HCT116 (cell line): ENCODE measurements around the gene PDE6G. TPM values are rescaled to one million over a fixed set of nuclear protein-coding genes. Genes with fewer than 3 reads are reported as not detected.

Experiments
- ATAC-seq: fragments of 200-7000 bp; cut with Tn5 transposase; 2 replicates; pipeline ENCODE4 v1.9.1; 2020; ENCODE audit warnings: mild to moderate bottlenecking, moderate library complexity
- BruUV-seq: library from RNA; stranded (reverse); fragments of 400-500 nt; replicated peaks from 2 replicates; lab custom pipeline; 2021; lab: Mats Ljungman, UMichigan
- CTCF ChIA-PET: fragments of 300-600 bp; sonication (Branson Sonifier 250); formaldehyde crosslinking; loops from one replicate; lab custom pipeline; 2021; ENCODE audit warnings: antibody characterized with exemption; lab: Charles Lee
- POLR2A ChIA-PET: fragments of 300-600, 350-600 bp; sonication (Branson Sonifier 250); formaldehyde crosslinking; loops from one replicate; lab custom pipeline; 2021; ENCODE audit warnings: antibody characterized with exemption; lab: Charles Lee
- RAD21 ChIA-PET, 2 experiments: fragments of 300-600 bp; sonication (Branson Sonifier 250); formaldehyde crosslinking; loops; one replicate each; lab custom pipeline; 2023; ENCODE audit warnings: low total read pairs in 2 of 2; ENCODE audit not compliant: uncharacterized antibody in 2 of 2, unreplicated experiment in 2 of 2, low non-redundant PET in 1 of 2; lab: Charles Lee
- DNase-seq: peaks from one replicate; pipeline ENCODE4 v3.0.0-alpha.2; 2010; ENCODE audit warnings: low read depth, low spot score
- H2AFZ ChIP-seq: fragments of 200-600 bp; shearing (Covaris generic), sonication (generic); 2 replicates; pipeline ENCODE4 v1.6.1; 2017; ENCODE audit warnings: low read depth, mixed run types, mixed read lengths, antibody characterized with exemption, low read length; ENCODE audit not compliant: poor library complexity, severe bottlenecking
- H3K27ac ChIP-seq: 2 replicates; pipeline ENCODE4 v1.5.1; 2012; ENCODE audit warnings: low read depth, low read length
- H3K27me3 ChIP-seq: fragments of 200-600 bp; sonication (generic); 2 replicates; pipeline ENCODE4 v1.6.1; 2016; ENCODE audit warnings: mixed run types, low read length, mixed read lengths; ENCODE audit not compliant: insufficient read depth
- H3K36me3 ChIP-seq, 2 experiments: fragments of 200-500 bp in 1 of 2; fragments of 200-600 bp in 1 of 2; sonication (Bioruptor generic) in 1 of 2; sonication (generic) in 1 of 2; 2 replicates each; pipeline versions ENCODE4 v1.5.1 to v1.6.1; 2014 to 2016; ENCODE audit warnings: low read length in 2 of 2, inconsistent platforms in 1 of 2, mixed read lengths in 1 of 2, mixed run types in 1 of 2; ENCODE audit not compliant: insufficient read depth in 2 of 2, control insufficient read depth in 1 of 2
- H3K4me1 ChIP-seq, 2 experiments: fragments of 200-600 bp in 1 of 2; sonication (generic) in 1 of 2; 2 replicates each; pipeline versions ENCODE4 v1.5.1 to v1.6.1; 2012 to 2017; ENCODE audit warnings: low read length in 2 of 2, inconsistent platforms in 1 of 2, mild to moderate bottlenecking in 1 of 2, mixed read lengths in 1 of 2, mixed run types in 1 of 2, moderate library complexity in 1 of 2; ENCODE audit not compliant: insufficient read depth in 2 of 2, control insufficient read depth in 1 of 2
- H3K4me2 ChIP-seq: fragments of 200-600 bp; sonication (generic); 2 replicates; pipeline ENCODE4 v1.6.1; 2017; ENCODE audit warnings: mixed run types, low read length, mixed read lengths
- H3K4me3 ChIP-seq, 2 experiments: fragments of 200-600 bp in 1 of 2; sonication (generic) in 1 of 2; replicated peaks in 1 of 2; 2 replicates each; pipeline ENCODE4 v1.5.1; 2011 to 2016; ENCODE audit warnings: low read length in 2 of 2, control low read depth in 1 of 2, low read depth in 1 of 2, mild to moderate bottlenecking in 1 of 2, mixed read lengths in 1 of 2, mixed run types in 1 of 2
- H3K79me2 ChIP-seq: fragments of 200-600 bp; sonication (generic); 2 replicates; pipeline ENCODE4 v1.6.1; 2017; ENCODE audit warnings: mild to moderate bottlenecking, mixed run types, low read length, moderate library complexity, mixed read lengths; ENCODE audit not compliant: insufficient read depth
- H3K9ac ChIP-seq: fragments of 200-600 bp; sonication (generic); 2 replicates; pipeline ENCODE4 v1.6.1; 2016; ENCODE audit warnings: low read length, mixed read lengths
- H3K9me2 ChIP-seq: fragments of 200-600 bp; sonication (generic), shearing (Covaris generic); 2 replicates; pipeline ENCODE4 v1.6.1; 2017; ENCODE audit warnings: mixed run types, mild to moderate bottlenecking, moderate library complexity; ENCODE audit not compliant: insufficient read depth
- H3K9me3 ChIP-seq, 2 experiments: fragments of 200-500 bp in 1 of 2; fragments of 200-600 bp in 1 of 2; sonication (Bioruptor generic) in 1 of 2; sonication (generic) in 1 of 2; 2 replicates each; pipeline ENCODE4 v1.6.1; 2014 to 2017; ENCODE audit warnings: low read length in 2 of 2, mixed read lengths in 2 of 2, inconsistent platforms in 1 of 2, low read depth in 1 of 2, mild to moderate bottlenecking in 1 of 2, mixed run types in 1 of 2, moderate library complexity in 1 of 2; ENCODE audit not compliant: control insufficient read depth in 1 of 2, insufficient read depth in 1 of 2
- H4K20me1 ChIP-seq: fragments of 200-600 bp; sonication (generic), shearing (Covaris generic); 2 replicates; pipeline ENCODE4 v1.6.1; 2017; ENCODE audit warnings: mixed run types, mild to moderate bottlenecking, moderate library complexity; ENCODE audit not compliant: insufficient read depth
- ATF3 ChIP-seq: IDR thresholded peaks from 2 replicates; pipeline ENCODE4 v1.6.1; 2012
- CEBPB ChIP-seq: IDR thresholded peaks from 2 replicates; pipeline ENCODE4 v1.6.1; 2012; ENCODE audit warnings: low read depth
- CTCF ChIP-seq, 3 experiments: fragments of 200-600 bp in 1 of 3; sonication (generic) in 1 of 3; IDR thresholded peaks in 2 of 3; conservative IDR thresholded peaks in 1 of 3; 2 replicates each; pipeline ENCODE4 v1.5.1; 2012 to 2017; ENCODE audit warnings: low read depth in 2 of 3, low read length in 2 of 3, antibody characterized with exemption in 1 of 3, borderline replicate concordance in 1 of 3, control low read depth in 1 of 3, mild to moderate bottlenecking in 1 of 3, mixed read lengths in 1 of 3, mixed run types in 1 of 3, moderate library complexity in 1 of 3; ENCODE audit not compliant: insufficient read depth in 1 of 3
- EGR1 ChIP-seq: IDR thresholded peaks from 2 replicates; pipeline ENCODE4 v1.6.1; 2012; ENCODE audit warnings: low read depth
- EZH2phosphoT487 ChIP-seq: fragments of 200-600 bp; IDR thresholded peaks from 2 replicates; pipeline ENCODE4 v1.6.1; 2018; ENCODE audit warnings: antibody characterized with exemption, borderline replicate concordance
- FOSL1 ChIP-seq: IDR thresholded peaks from 2 replicates; pipeline ENCODE4 v1.6.1; 2012; ENCODE audit warnings: low read depth
- MAX ChIP-seq: IDR thresholded peaks from 2 replicates; pipeline ENCODE4 v1.6.1; 2012
- POLR2AphosphoS5 ChIP-seq: IDR thresholded peaks from 2 replicates; pipeline ENCODE4 v1.6.1; 2011; ENCODE audit warnings: mild to moderate bottlenecking, low read depth, low read length, moderate library complexity
- REST ChIP-seq: IDR thresholded peaks from 2 replicates; pipeline ENCODE4 v1.6.1; 2012; ENCODE audit warnings: low read depth
- SIN3A ChIP-seq: IDR thresholded peaks from 2 replicates; pipeline ENCODE4 v1.6.1; 2012; ENCODE audit warnings: low read depth
- SP1 ChIP-seq: IDR thresholded peaks from 2 replicates; pipeline ENCODE4 v1.6.1; 2012; ENCODE audit warnings: low read depth
- SRF ChIP-seq: IDR thresholded peaks from 2 replicates; pipeline ENCODE4 v1.6.1; 2012; ENCODE audit warnings: low read depth
- ZBTB33 ChIP-seq: IDR thresholded peaks from 2 replicates; pipeline ENCODE4 v1.6.1; 2011; ENCODE audit warnings: mild to moderate bottlenecking, low read length, moderate library complexity; ENCODE audit not compliant: insufficient replicate concordance; ENCODE audit errors: extremely low read depth
- ZFX ChIP-seq: fragments of 450-650 bp; IDR thresholded peaks from 2 replicates; pipeline ENCODE4 v1.6.1; 2017
- ZNF274 ChIP-seq: fragments of 200-500 bp; sonication (Bioruptor generic); IDR thresholded peaks from 2 replicates; pipeline ENCODE4 v1.6.1; 2014; ENCODE audit warnings: mild to moderate bottlenecking, low read depth, low read length, inconsistent platforms
- intact Hi-C: fragments of 100-400 bp; cut with micrococcal nuclease; formaldehyde crosslinking; loops from 2 replicates; pipeline ENCODE4 v1.10.0; 2022
- total RNA-seq: library from RNA; stranded (reverse); gene quantifications from one replicate; pipeline ENCODE4 v1.2.1, GENCODE V29; 2021; ENCODE audit not compliant: unreplicated experiment

PDE6G gene
- total RNA-seq, 1 experiment from 2014 or later, result not detected

GRCh38 chr17:81686614-81687013 is 30.3 kb upstream of the PDE6G start:
- Histone ChIP-seq H4K20me1 (peaks cover 6% of the 10 kb centered on the region; the same call in 1 of the 2 replicates), H3K79me2 (peaks cover 88% of the 10 kb centered on the region), H3K4me2 (no peak overlapping the region), H2AFZ (no peak overlapping the region), H3K27me3 (no peaks in the 10 kb centered on the region), H3K4me3 (no peak overlapping the region), H3K9me2 (no peaks in the 10 kb centered on the region), H3K36me3 (peaks cover 26 to 65% of the 10 kb centered on the region in 2 experiments), H3K4me1 (peaks cover 18 to 23% of the 10 kb centered on the region in 2 experiments), H3K27ac (peak overlapping the region; percentile 0; the same call in 1 of the 2 replicates), H3K9ac (no peak overlapping the region), H3K9me3 (no peaks in the 10 kb centered on the region)
- POLR2A ChIA-PET, result no interaction called here
- intact Hi-C loops, result no loop called here
- TF ChIP-seq MAX (no peak), ZBTB33 (no peak), POLR2AphosphoS5 (no peak), ZNF274 (no peak), REST (no peak), EGR1 (no peak), ATF3 (no peak), SRF (no peak), EZH2phosphoT487 (no peak), SP1 (no peak), ZFX (no peak), CEBPB (no peak), CTCF (IDR thresholded peaks at IDR 0.05 in 2 of 3, conservative IDR thresholded peaks at IDR 0.05 in 1 of 3; ENCODE audit: borderline replicate concordance in 1 of 3, insufficient read depth in 1 of 3, low read depth in 2 of 3, low read length in 2 of 3) (no peak), SIN3A (no peak), FOSL1 (no peak)
- DNase-seq (no peak), ATAC-seq (no peak)
- no TSS peak for BruUV-seq
- RAD21 ChIA-PET, result no interaction called here
- CTCF ChIA-PET, result no interaction called here
